OCI-LY1 (cell line): ENCODE results near the gene TNNI2.

Experiments
- H2AFZ ChIP-seq: fragments of 200-600 bp; sonication (generic), shearing (Covaris generic); 2 replicates; pipeline ENCODE4 v1.6.0; 2014; ENCODE audit warnings: antibody characterized with exemption, mild to moderate bottlenecking, low read length
- H3F3A ChIP-seq: fragments of 200-600 bp; sonication (generic), shearing (Covaris generic); 2 replicates; pipeline ENCODE4 v1.6.0; 2014; ENCODE audit warnings: mild to moderate bottlenecking, antibody characterized with exemption, low read length, moderate library complexity; ENCODE audit not compliant: insufficient read depth
- H3K27ac ChIP-seq: fragments of 200-600 bp; sonication (generic); 2 replicates; pipeline ENCODE4 v1.5.1; 2014; ENCODE audit warnings: low read length, mixed run types, mild to moderate bottlenecking, low read depth; ENCODE audit not compliant: poor library complexity, severe bottlenecking
- H3K27me3 ChIP-seq: fragments of 200-600 bp; sonication (generic); 2 replicates; pipeline ENCODE4 v1.6.0; 2014; ENCODE audit warnings: antibody characterized with exemption, mild to moderate bottlenecking, low read length, moderate library complexity; ENCODE audit not compliant: insufficient read depth
- H3K36me3 ChIP-seq: fragments of 200-600 bp; sonication (generic); 2 replicates; pipeline ENCODE4 v1.6.1; 2014; ENCODE audit warnings: mild to moderate bottlenecking, antibody characterized with exemption, low read length, moderate library complexity, mixed read lengths; ENCODE audit not compliant: insufficient read depth
- H3K4me1 ChIP-seq: fragments of 200-600 bp; sonication (generic); 2 replicates; pipeline ENCODE4 v1.5.1; 2014; ENCODE audit warnings: mild to moderate bottlenecking, low read length, moderate library complexity; ENCODE audit not compliant: insufficient read depth, severe bottlenecking
- H3K4me2 ChIP-seq: fragments of 200-600 bp; sonication (generic), shearing (Covaris generic); 2 replicates; pipeline ENCODE4 v1.6.1; 2014; ENCODE audit warnings: low read length
- H3K4me3 ChIP-seq: fragments of 200-600 bp; sonication (generic); 2 replicates; pipeline ENCODE4 v1.5.1; 2014; ENCODE audit warnings: low read length, low read depth, mild to moderate bottlenecking, mixed read lengths; ENCODE audit not compliant: poor library complexity, severe bottlenecking
- H3K79me2 ChIP-seq: fragments of 200-600 bp; shearing (Covaris generic); 2 replicates; pipeline ENCODE4 v1.6.1; 2016; ENCODE audit warnings: mixed run types, low read length, mixed read lengths; ENCODE audit not compliant: insufficient read depth
- H3K9ac ChIP-seq: fragments of 200-600 bp; sonication (generic), shearing (Covaris generic); 2 replicates; pipeline ENCODE4 v1.6.1; 2014; ENCODE audit warnings: mild to moderate bottlenecking, low read length, mixed read lengths
- H3K9me2 ChIP-seq: fragments of 200-600 bp; sonication (generic), shearing (Covaris generic); 2 replicates; pipeline ENCODE4 v1.6.1; 2014; ENCODE audit warnings: low read depth, mild to moderate bottlenecking, low read length, mixed read lengths
- H3K9me3 ChIP-seq: fragments of 200-600 bp; shearing (Covaris generic); 2 replicates; pipeline ENCODE4 v1.6.1; 2014; ENCODE audit warnings: low read length, mixed read lengths
- H4K20me1 ChIP-seq: fragments of 200-600 bp; sonication (generic), shearing (Covaris generic); 2 replicates; pipeline ENCODE4 v1.6.0; 2016; ENCODE audit warnings: mild to moderate bottlenecking, low read length; ENCODE audit not compliant: insufficient read depth
- CTCF ChIP-seq: fragments of 200-600 bp; sonication (generic), shearing (Covaris generic); IDR thresholded peaks from 2 replicates; pipeline ENCODE4 v1.5.1; 2017; ENCODE audit warnings: mild to moderate bottlenecking, antibody characterized with exemption, low read length, moderate library complexity, mixed read lengths
- EZH2 ChIP-seq: fragments of 200-600 bp; sonication (generic), shearing (Covaris generic); IDR thresholded peaks from 2 replicates; pipeline ENCODE4 v1.8.0; 2017; ENCODE audit warnings: borderline replicate concordance, mixed run types, mild to moderate bottlenecking, antibody characterized with exemption, low read length, moderate library complexity, mixed read lengths

The TNNI2 gene

GRCh38 chr11:1862588-1863351 is 24.0 kb downstream of the TNNI2 start:
- H3K9ac ChIP-seq: no peak overlapping the region
- no peak overlapping the region for H3K4me2 ChIP-seq
- TF ChIP-seq CTCF (no peak), EZH2 (no peak)
- peaks cover 5% of the 10 kb centered on the region for H3K4me1 ChIP-seq
- H3K36me3 ChIP-seq: peaks cover 71% of the 10 kb centered on the region
- no peaks in the 10 kb centered on the region for H3K9me2 ChIP-seq
- H2AFZ ChIP-seq: no peak overlapping the region
- H3K27me3 ChIP-seq: no peaks in the 10 kb centered on the region
- H3K4me3 ChIP-seq: no peak overlapping the region
- H3F3A ChIP-seq: no peaks in the 10 kb centered on the region
- no peaks in the 10 kb centered on the region; the same call in 1 of the 2 replicates for H4K20me1 ChIP-seq
- H3K9me3 ChIP-seq: no peaks in the 10 kb centered on the region
- H3K27ac ChIP-seq: no peak overlapping the region
- no peaks in the 10 kb centered on the region; the same call in 1 of the 2 replicates for H3K79me2 ChIP-seq

- Histone ChIP-seq H2AFZ (no peak overlapping the region), H3K27ac (no peak overlapping the region), H3K9me2 (no peaks in the 10 kb centered on the region), H3F3A (no peaks in the 10 kb centered on the region), H3K36me3 (peaks cover 67% of the 10 kb centered on the region), H3K4me3 (no peak overlapping the region), H4K20me1 (no peaks in the 10 kb centered on the region; the same call in 1 of the 2 replicates), H3K79me2 (no peaks in the 10 kb centered on the region; the same call in 1 of the 2 replicates), H3K27me3 (no peaks in the 10 kb centered on the region), H3K4me2 (no peak overlapping the region), H3K4me1 (peaks cover 13% of the 10 kb centered on the region), H3K9ac (no peak overlapping the region), H3K9me3 (no peaks in the 10 kb centered on the region)
- TF ChIP-seq EZH2 (no peak), CTCF (no peak)
Observed at GRCh38 chr11:1863352-1864216, 24.8 kb downstream of the TNNI2 start.

- no peaks in the 10 kb centered on the region; the same call in 1 of the 2 replicates for H4K20me1 ChIP-seq
- no peak overlapping the region for H3K27ac ChIP-seq
- no peaks in the 10 kb centered on the region; the same call in 1 of the 2 replicates for H3K79me2 ChIP-seq
- no peak overlapping the region for H3K4me3 ChIP-seq
- no peaks in the 10 kb centered on the region for H3K27me3 ChIP-seq
- H3K4me2 ChIP-seq: no peak overlapping the region
- H3K9me3 ChIP-seq: no peaks in the 10 kb centered on the region
- peaks cover 20% of the 10 kb centered on the region for H3K4me1 ChIP-seq
- H3K9ac ChIP-seq: no peak overlapping the region
- H3K9me2 ChIP-seq: no peaks in the 10 kb centered on the region
- no peaks in the 10 kb centered on the region for H3F3A ChIP-seq
- no peak for TF ChIP-seq EZH2
- TF ChIP-seq CTCF: no peak
- peaks cover 62% of the 10 kb centered on the region for H3K36me3 ChIP-seq
- no peak overlapping the region for H2AFZ ChIP-seq
Observed at GRCh38 chr11:1864231-1864630, 25.4 kb downstream of the TNNI2 start.
